Measurements from ENCODE around the gene VTCN1. TPM values are rescaled to one million over a fixed set of nuclear protein-coding genes. Genes with fewer than 3 reads are reported as not detected.

VTCN1 gene
- polyA plus RNA-seq, 1 donor from 2014 or later: 2.1 TPM

GRCh38 chr1:117147856-117148588 lies 62.7 kb downstream of the VTCN1 start:
- Histone ChIP-seq H4K20me1 (ENCODE audit: insufficient read depth) (no peaks in the 10 kb centered on the region), H3K9me3 (ENCODE audit: low read length) (no peaks in the 10 kb centered on the region), H3K9me2 (ENCODE audit: insufficient read depth, low read length) (no peaks in the 10 kb centered on the region), H3K27me3 (ENCODE audit: insufficient read depth, low read depth, low read length) (no peaks in the 10 kb centered on the region), H2AFZ (ENCODE audit: low read depth, low read length) (no peak overlapping the region), H3F3A (ENCODE audit: insufficient read depth, low read length, poor library complexity, severe bottlenecking) (no peaks in the 10 kb centered on the region), H3K27ac (ENCODE audit: low read length) (no peak overlapping the region), H3K36me3 (ENCODE audit: insufficient read depth, low read length) (no peaks in the 10 kb centered on the region), H3K79me2 (replicated peaks; ENCODE audit: insufficient read depth, low read length) (no peaks in the 10 kb centered on the region), H3K9ac (ENCODE audit: low read length) (no peak overlapping the region), H3K4me3 (ENCODE audit: low read length) (no peak overlapping the region), H3K4me2 (ENCODE audit: low read length) (no peak overlapping the region)
- TF ChIP-seq CTCF (IDR thresholded peaks at IDR 0.05; ENCODE audit: poor library complexity, severe bottlenecking) (no peak), RAD21 (conservative IDR thresholded peaks at IDR 0.05) (no peak), EP300 (conservative IDR thresholded peaks at IDR 0.05; ENCODE audit: poor library complexity, severe bottlenecking) (no peak), EZH2 (IDR thresholded peaks at IDR 0.05; ENCODE audit: borderline replicate concordance, insufficient read depth, low read length, poor library complexity, severe bottlenecking) (no peak), TAF1 (IDR thresholded peaks at IDR 0.05; ENCODE audit: low read depth) (no peak), MXI1 (conservative IDR thresholded peaks at IDR 0.05; ENCODE audit: poor library complexity, severe bottlenecking) (no peak), REST (IDR thresholded peaks at IDR 0.05; ENCODE audit: borderline replicate concordance) (no peak), POLR2AphosphoS5 (IDR thresholded peaks at IDR 0.05) (no peak), SMC3 (conservative IDR thresholded peaks at IDR 0.05; ENCODE audit: poor library complexity) (no peak)

- H3F3A ChIP-seq (ENCODE audit: insufficient read depth, low read length, poor library complexity, severe bottlenecking): no peaks in the 10 kb centered on the region
- H3K27ac ChIP-seq (ENCODE audit: low read length): no peak overlapping the region
- no peaks in the 10 kb centered on the region for H3K36me3 ChIP-seq (ENCODE audit: insufficient read depth, low read length)
- H3K9me3 ChIP-seq (ENCODE audit: low read length): no peaks in the 10 kb centered on the region
- H3K27me3 ChIP-seq (ENCODE audit: insufficient read depth, low read depth, low read length): no peaks in the 10 kb centered on the region
- no peak overlapping the region for H2AFZ ChIP-seq (ENCODE audit: low read depth, low read length)
- TF ChIP-seq TAF1 (IDR thresholded peaks at IDR 0.05; ENCODE audit: low read depth) (no peak), SMC3 (conservative IDR thresholded peaks at IDR 0.05; ENCODE audit: poor library complexity) (no peak), REST (IDR thresholded peaks at IDR 0.05; ENCODE audit: borderline replicate concordance) (no peak), MXI1 (conservative IDR thresholded peaks at IDR 0.05; ENCODE audit: poor library complexity, severe bottlenecking) (no peak), RAD21 (conservative IDR thresholded peaks at IDR 0.05) (no peak), EZH2 (IDR thresholded peaks at IDR 0.05; ENCODE audit: borderline replicate concordance, insufficient read depth, low read length, poor library complexity, severe bottlenecking) (no peak), POLR2AphosphoS5 (IDR thresholded peaks at IDR 0.05) (no peak), EP300 (conservative IDR thresholded peaks at IDR 0.05; ENCODE audit: poor library complexity, severe bottlenecking) (no peak), CTCF (IDR thresholded peaks at IDR 0.05; ENCODE audit: poor library complexity, severe bottlenecking) (no peak)
- H3K9ac ChIP-seq (ENCODE audit: low read length): no peak overlapping the region
- no peaks in the 10 kb centered on the region for H3K79me2 ChIP-seq (replicated peaks; ENCODE audit: insufficient read depth, low read length)
- H3K9me2 ChIP-seq (ENCODE audit: insufficient read depth, low read length): no peaks in the 10 kb centered on the region
- H3K4me2 ChIP-seq (ENCODE audit: low read length): no peak overlapping the region
- no peaks in the 10 kb centered on the region for H4K20me1 ChIP-seq (ENCODE audit: insufficient read depth)
- H3K4me3 ChIP-seq (ENCODE audit: low read length): no peak overlapping the region
Observed at GRCh38 chr1:117147341-117147831, 63.3 kb downstream of the VTCN1 start.

Data from neural cell (in vitro differentiated cells).